Naive thymus-derived CD4-positive, alpha-beta T cell (primary cell): ENCODE measurements around the gene ATP13A2. TPM values are rescaled to one million over a fixed set of nuclear protein-coding genes. Genes with fewer than 3 reads are reported as not detected.

Source experiments
- ATAC-seq: fragments of 150-1000 bp; cut with Tn5 transposase; 2 replicates; pipeline ENCODE4 v1.10.0; 2021; ENCODE audit warnings: mild to moderate bottlenecking, moderate library complexity
- CTCF ChIA-PET: fragments of 350-600 bp; sonication (Branson Sonifier 250); formaldehyde crosslinking; loops from one replicate; lab custom pipeline; 2021; ENCODE audit warnings: antibody characterized with exemption; lab: Charles Lee
- POLR2A ChIA-PET: fragments of 350-600 bp; sonication (Branson Sonifier 250); formaldehyde crosslinking; loops from one replicate; lab custom pipeline; 2021; ENCODE audit warnings: antibody characterized with exemption, inconsistent platforms; lab: Charles Lee
- DNase-seq, 9 donors: peaks; one replicate each; pipeline versions ENCODE4 v3.0.0 to v3.0.0-alpha.2; 2020 to 2022; ENCODE audit warnings: mixed read lengths in 1 of 9
- H3K27ac ChIP-seq: one replicate; pipeline ENCODE4 v1.7.0; 2013; ENCODE audit warnings: mild to moderate bottlenecking, low read depth, low read length, moderate library complexity
- H3K27me3 ChIP-seq, 2 donors: one replicate each; pipeline ENCODE4 v1.7.0; 2013; ENCODE audit warnings: low read length in 2 of 2, mild to moderate bottlenecking in 2 of 2, moderate library complexity in 2 of 2; ENCODE audit not compliant: control insufficient read depth in 2 of 2, insufficient read depth in 2 of 2
- H3K36me3 ChIP-seq, 3 experiments: 1 replicate in 2 of 3; 2 replicates in 1 of 3; pipeline ENCODE4 v1.7.0; 2013; ENCODE audit warnings: low read length in 3 of 3, mild to moderate bottlenecking in 3 of 3, moderate library complexity in 1 of 3; ENCODE audit not compliant: insufficient read depth in 3 of 3, control insufficient read depth in 2 of 3
- H3K4me1 ChIP-seq, 2 donors: one replicate each; pipeline ENCODE4 v1.7.0; 2013; ENCODE audit warnings: low read length in 2 of 2, mild to moderate bottlenecking in 2 of 2, moderate library complexity in 1 of 2; ENCODE audit not compliant: control insufficient read depth in 2 of 2, insufficient read depth in 2 of 2
- H3K4me3 ChIP-seq: 2 replicates; pipeline ENCODE4 v1.7.0; 2013; ENCODE audit warnings: mild to moderate bottlenecking, low read length
- H3K9me3 ChIP-seq, 3 experiments: 1 replicate in 2 of 3; 2 replicates in 1 of 3; pipeline ENCODE4 v1.7.0; 2013; ENCODE audit warnings: low read length in 3 of 3; ENCODE audit not compliant: control insufficient read depth in 2 of 3
- H3K27ac Mint-ChIP-seq, 9 donors: one replicate each; pipeline ENCODE4 v1.8.0; 2020 to 2022; ENCODE audit warnings: mixed read lengths in 9 of 9, mild to moderate bottlenecking in 8 of 9, moderate library complexity in 5 of 9, inconsistent platforms in 2 of 9
- H3K27me3 Mint-ChIP-seq, 5 donors: one replicate each; pipeline ENCODE4 v1.8.0; 2021 to 2022; ENCODE audit warnings: mixed read lengths in 5 of 5, mild to moderate bottlenecking in 1 of 5
- H3K36me3 Mint-ChIP-seq, 5 donors: one replicate each; pipeline ENCODE4 v1.8.0; 2020 to 2022; ENCODE audit warnings: mixed read lengths in 5 of 5, mild to moderate bottlenecking in 3 of 5, inconsistent platforms in 1 of 5
- H3K4me1 Mint-ChIP-seq, 7 donors: one replicate each; pipeline ENCODE4 v1.8.0; 2020 to 2022; ENCODE audit warnings: mixed read lengths in 7 of 7, mild to moderate bottlenecking in 3 of 7, inconsistent platforms in 1 of 7
- H3K4me3 Mint-ChIP-seq, 10 donors: one replicate each; pipeline ENCODE4 v1.8.0; 2020 to 2022; ENCODE audit warnings: mild to moderate bottlenecking in 10 of 10, mixed read lengths in 10 of 10, moderate library complexity in 6 of 10, inconsistent platforms in 2 of 10
- H3K9me3 Mint-ChIP-seq, 11 donors: one replicate each; pipeline ENCODE4 v1.8.0; 2020 to 2022; ENCODE audit warnings: mixed read lengths in 11 of 11, mild to moderate bottlenecking in 4 of 11, inconsistent platforms in 1 of 11, moderate library complexity in 1 of 11
- intact Hi-C, 2 donors: fragments of 100-400 bp; cut with micrococcal nuclease; formaldehyde crosslinking; loops; one replicate each; pipeline ENCODE4 v1.15.1; 2023
- polyA plus RNA-seq, 2 donors: library from polyadenylated mRNA; unstranded; fragments of 300-500 nt; fragmentation: Illumina TruSeq; gene quantifications; one replicate each; pipeline ENCODE4 v1.2.3, GENCODE V29; 2021
- total RNA-seq, 6 experiments: library from RNA in 5 of 6; stranded (reverse) in 5 of 6; gene quantifications; 1 replicate in 5 of 6; 2 replicates in 1 of 6; pipeline ENCODE4 v1.2.3 and lab custom pipeline; 2021 to 2026

The ATP13A2 gene
- total and polyA plus RNA-seq, 7 experiments from 2014 or later = 25.6 to 59.1 (median 42.1) TPM

- intact Hi-C loops = no loop called here
- H3K27me3 ChIP-seq = no peaks in the 10 kb centered on the region
- H3K27ac ChIP-seq = no peak overlapping the region
- ATAC-seq (no peak), DNase-seq (no peak)
- CTCF ChIA-PET = no interaction called here
- no peaks in the 10 kb centered on the region for H3K9me3 ChIP-seq
- no peak overlapping the region for H3K4me3 ChIP-seq
- Mint-ChIP-seq H3K4me3 (no peak overlapping the region), H3K36me3 (peaks cover 0 to 30% (median 5%) of the 10 kb centered on the region in 5 donors), H3K4me1 (peaks cover 0 to 2% (median under 1%) of the 10 kb centered on the region in 7 donors), H3K27ac (no peak overlapping the region), H3K27me3 (peaks cover 9 to 17% (median 11%) of the 10 kb centered on the region in 5 donors), H3K9me3 (no peaks in the 10 kb centered on the region)
- H3K36me3 ChIP-seq = peaks cover 0 to 54% (median 0%) of the 10 kb centered on the region in 3 experiments
- POLR2A ChIA-PET = no interaction called here
- H3K4me1 ChIP-seq = no peaks in the 10 kb centered on the region
These were observed 25.2 kb downstream of the ATP13A2 start for GRCh38 chr1:16986560-16986959.

DNA sequence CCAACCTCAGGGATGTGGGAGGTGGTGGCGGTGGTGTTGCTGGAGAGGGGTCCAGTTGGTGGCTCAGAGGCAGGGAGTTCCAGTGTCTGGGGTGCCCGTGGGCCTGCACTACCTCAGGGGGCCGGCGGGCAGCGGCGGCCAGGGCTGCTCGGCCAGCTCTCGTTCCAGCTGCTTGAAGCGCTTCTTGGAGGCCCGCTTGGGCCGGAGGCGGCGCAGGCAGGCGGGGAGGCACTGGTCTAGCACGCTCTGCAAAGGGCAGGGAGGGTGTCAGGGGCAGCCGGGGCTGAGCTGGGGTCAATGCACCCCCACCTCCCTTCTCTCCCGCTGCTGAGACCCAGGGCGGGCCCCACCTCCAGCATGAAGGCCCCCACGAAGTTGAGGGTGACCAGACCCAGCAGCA, 25.6 kb downstream of the ATP13A2 start:
- H3K36me3 Mint-ChIP-seq = peaks cover 3 to 27% (median 4%) of the 10 kb centered on the region in 5 donors
- POLR2A ChIA-PET = interaction anchor here (0.6 kb wide), 1 partner anchor 105 kb away, joined by 7 read pairs; no protein-coding TSS in a partner anchor
- intact Hi-C loops = no loop called here
- H3K27me3 Mint-ChIP-seq = peaks cover 13 to 22% (median 16%) of the 10 kb centered on the region in 5 donors
- H3K27ac ChIP-seq = no peak overlapping the region
- peaks cover 0 to 49% (median 0%) of the 10 kb centered on the region in 3 experiments for H3K36me3 ChIP-seq
- peaks cover under 1 to 7% (median 5%) of the 10 kb centered on the region in 7 donors for H3K4me1 Mint-ChIP-seq
- DNase-seq = no peak
- H3K9me3 Mint-ChIP-seq = no peaks in the 10 kb centered on the region
- no peaks in the 10 kb centered on the region for H3K9me3 ChIP-seq
- CTCF ChIA-PET = no interaction called here
- H3K4me3 ChIP-seq = no peak overlapping the region
- ATAC-seq = no peak
- no peaks in the 10 kb centered on the region for H3K27me3 ChIP-seq
- H3K4me1 ChIP-seq = no peaks in the 10 kb centered on the region
- H3K27ac Mint-ChIP-seq = no peak overlapping the region
- H3K4me3 Mint-ChIP-seq = no peak overlapping the region

DNA sequence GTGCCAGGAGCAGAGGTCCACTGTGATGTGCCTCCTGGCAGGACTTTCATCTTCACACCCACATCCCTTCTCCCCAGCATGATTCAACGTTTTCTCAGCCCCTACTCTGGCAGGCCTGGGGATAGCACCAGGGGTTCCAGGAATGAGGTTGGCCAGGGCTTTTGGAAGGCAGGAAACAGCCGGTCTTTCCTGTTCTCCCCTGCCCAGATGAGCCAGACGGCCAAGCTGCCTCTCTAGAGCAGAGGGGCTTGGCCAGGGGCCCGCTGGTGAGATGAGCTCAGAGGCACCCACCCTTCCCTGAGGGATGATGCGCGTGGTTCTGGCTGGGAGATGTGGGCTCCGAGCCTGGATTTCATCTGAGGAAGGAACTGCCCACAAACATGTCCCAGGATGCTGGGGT, 27.0 kb downstream of the ATP13A2 start:
- ChIA-PET POLR2A (interaction anchor here (0.7 to 1.0 kb wide), 2 partner anchors 33 to 1151 kb away, joined by 3 read pairs; no protein-coding TSS in a partner anchor), CTCF (no interaction called here)
- H3K36me3 Mint-ChIP-seq = peaks cover 3 to 21% (median 5%) of the 10 kb centered on the region in 5 donors
- ATAC-seq (no peak), DNase-seq (no peak)
- peaks cover 6 to 11% (median 10%) of the 10 kb centered on the region in 7 donors for H3K4me1 Mint-ChIP-seq
- H3K4me3 ChIP-seq = no peak overlapping the region
- H3K27me3 ChIP-seq = no peaks in the 10 kb centered on the region
- H3K4me1 ChIP-seq = no peaks in the 10 kb centered on the region
- no peak overlapping the region for H3K4me3 Mint-ChIP-seq
- H3K27me3 Mint-ChIP-seq = peaks cover 18 to 31% (median 21%) of the 10 kb centered on the region in 5 donors
- intact Hi-C loops = no loop called here
- no peaks in the 10 kb centered on the region for H3K9me3 Mint-ChIP-seq
- no peaks in the 10 kb centered on the region for H3K9me3 ChIP-seq
- H3K27ac Mint-ChIP-seq = no peak overlapping the region
- H3K27ac ChIP-seq = no peak overlapping the region
- H3K36me3 ChIP-seq = peaks cover 0 to 38% (median 0%) of the 10 kb centered on the region in 3 experiments

DNA sequence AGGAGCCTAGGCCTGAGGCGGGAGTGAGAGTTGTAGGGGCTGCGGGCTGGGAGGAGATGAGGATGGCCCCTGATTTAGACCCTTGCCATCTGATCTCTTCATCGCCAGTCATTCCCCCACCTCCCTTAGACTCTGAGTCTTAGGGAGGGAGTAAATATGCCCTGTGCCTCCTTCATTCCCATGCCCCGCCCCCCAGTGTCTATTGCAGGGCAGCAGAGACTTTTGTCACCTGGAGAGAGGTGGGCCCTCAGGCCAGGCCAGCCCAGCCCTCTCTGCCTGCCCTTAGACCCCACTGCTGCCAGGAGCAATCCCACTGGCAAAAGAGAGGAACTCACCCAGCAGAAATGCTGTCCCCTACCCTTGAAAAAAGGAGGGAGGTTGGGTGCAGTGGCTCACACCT, 28.1 kb downstream of the ATP13A2 start:
- Histone ChIP-seq H3K9me3 (no peaks in the 10 kb centered on the region), H3K36me3 (peaks cover 0 to 30% (median 0%) of the 10 kb centered on the region in 3 experiments), H3K4me1 (no peaks in the 10 kb centered on the region), H3K27ac (no peak overlapping the region), H3K27me3 (no peaks in the 10 kb centered on the region), H3K4me3 (no peak overlapping the region)
- intact Hi-C loops = no loop called here
- ChIA-PET POLR2A (no interaction called here), CTCF (no interaction called here)
- no peak overlapping the region for H3K4me3 Mint-ChIP-seq
- H3K9me3 Mint-ChIP-seq = no peaks in the 10 kb centered on the region
- H3K27me3 Mint-ChIP-seq = peaks cover 18 to 37% (median 21%) of the 10 kb centered on the region in 5 donors
- no peak for ATAC-seq
- no peak for DNase-seq
- peak overlapping the region in 1 of 9 donors; percentile 54 for H3K27ac Mint-ChIP-seq
- peaks cover 6 to 11% (median 10%) of the 10 kb centered on the region in 7 donors for H3K4me1 Mint-ChIP-seq
- peaks cover 3 to 16% (median 5%) of the 10 kb centered on the region in 5 donors for H3K36me3 Mint-ChIP-seq

DNA sequence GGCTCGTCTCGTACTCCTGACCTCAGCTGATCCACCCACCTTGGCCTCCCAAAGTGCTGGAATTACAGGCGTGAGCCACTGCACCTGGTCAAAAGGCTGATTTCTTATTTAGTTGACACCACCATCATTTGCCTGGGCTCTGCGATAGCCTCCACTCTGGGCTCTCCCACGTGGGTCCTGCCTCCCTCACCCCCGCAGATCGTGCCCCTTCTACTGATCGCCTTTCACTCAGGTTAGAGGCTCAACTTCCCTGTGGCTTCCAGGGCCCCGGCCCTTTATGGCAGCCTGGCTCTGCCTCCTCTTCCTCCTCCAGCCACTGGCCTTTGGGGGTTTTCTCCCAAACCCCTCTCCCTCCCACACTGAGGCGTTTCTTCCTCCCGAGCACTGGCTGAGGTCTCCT, 28.8 kb downstream of the ATP13A2 start:
- Mint-ChIP-seq H3K9me3 (no peaks in the 10 kb centered on the region), H3K4me3 (peak overlapping the region in 1 of 10 donors; percentile 6), H3K36me3 (peaks cover 3 to 14% (median 5%) of the 10 kb centered on the region in 5 donors), H3K4me1 (peaks cover 6 to 11% (median 10%) of the 10 kb centered on the region in 7 donors), H3K27me3 (peaks cover 18 to 37% (median 21%) of the 10 kb centered on the region in 5 donors), H3K27ac (peak overlapping the region in 2 of 9 donors; percentile 54 to 80)
- Histone ChIP-seq H3K36me3 (peaks cover 0 to 25% (median 0%) of the 10 kb centered on the region in 3 experiments), H3K4me1 (no peaks in the 10 kb centered on the region), H3K4me3 (no peak overlapping the region), H3K27me3 (no peaks in the 10 kb centered on the region), H3K9me3 (no peaks in the 10 kb centered on the region), H3K27ac (no peak overlapping the region)
- no peak for ATAC-seq
- DNase-seq = no peak
- intact Hi-C loops = no loop called here
- CTCF ChIA-PET = no interaction called here
- POLR2A ChIA-PET = no interaction called here

DNA sequence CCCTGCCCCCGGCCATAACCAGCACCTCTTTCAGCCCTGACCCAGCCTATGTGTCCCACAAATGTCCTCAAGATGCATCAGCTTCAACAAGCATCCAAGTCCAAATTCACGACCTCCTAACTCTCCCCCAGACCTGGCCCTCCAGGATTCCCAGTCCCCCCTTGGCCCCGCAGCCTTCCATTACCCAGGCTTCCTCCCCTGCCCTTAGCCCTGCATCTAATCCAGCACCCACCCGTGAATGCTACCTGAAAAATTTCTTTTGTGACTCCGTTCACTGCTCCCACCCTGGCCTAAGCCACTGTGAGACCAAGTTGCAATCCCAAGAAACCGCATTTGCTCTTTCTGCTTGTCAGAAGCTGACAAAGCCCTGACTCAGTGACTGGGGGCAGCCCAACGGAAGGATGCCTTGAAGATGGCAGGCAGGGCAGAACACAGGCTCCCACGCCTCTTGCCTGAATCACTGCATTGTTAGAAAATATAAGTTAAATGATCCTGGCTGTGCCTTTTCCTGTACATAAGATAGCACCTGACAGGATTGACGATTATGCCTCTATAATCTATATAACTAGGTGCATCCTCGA, 30.4 kb downstream of the ATP13A2 start:
- ATAC-seq = no peak
- intact Hi-C loops = no loop called here
- Histone ChIP-seq H3K9me3 (no peaks in the 10 kb centered on the region), H3K27ac (no peak overlapping the region), H3K4me3 (no peak overlapping the region), H3K4me1 (no peaks in the 10 kb centered on the region), H3K36me3 (peaks cover 0 to 9% (median 0%) of the 10 kb centered on the region in 3 experiments), H3K27me3 (no peaks in the 10 kb centered on the region)
- ChIA-PET CTCF (no interaction called here), POLR2A (interaction anchor here (0.9 kb wide), 1 partner anchor 9 kb away, joined by 3 read pairs; no protein-coding TSS in a partner anchor)
- H3K4me1 Mint-ChIP-seq = peaks cover 6 to 11% (median 10%) of the 10 kb centered on the region in 7 donors
- peak overlapping the region in 1 of 9 donors; percentile 82 for H3K27ac Mint-ChIP-seq
- DNase-seq = no peak
- H3K4me3 Mint-ChIP-seq = peak overlapping the region; percentile 54 to 90 (median 76)
- H3K9me3 Mint-ChIP-seq = no peaks in the 10 kb centered on the region
- peaks cover 3 to 7% (median 5%) of the 10 kb centered on the region in 5 donors for H3K36me3 Mint-ChIP-seq
- peaks cover 18 to 37% (median 21%) of the 10 kb centered on the region in 5 donors for H3K27me3 Mint-ChIP-seq
